ENCODE results near the gene PRAMEF7.
"Not testable (repeated sequence)": the region's sequence is repeated elsewhere in the genome, so short reads cannot be mapped to it uniquely, and the experiment has no call there.

The PRAMEF7 gene

GRCh38 chr1:12916310-12916709 is at the start of gene PRAMEF7:
Gene PRAMEF7 (plus strand): TSS chr1:12916610. CDS start chr1:12917693, 1,083 bp downstream.
- DNase-seq = not testable (repeated sequence)

DNA sequence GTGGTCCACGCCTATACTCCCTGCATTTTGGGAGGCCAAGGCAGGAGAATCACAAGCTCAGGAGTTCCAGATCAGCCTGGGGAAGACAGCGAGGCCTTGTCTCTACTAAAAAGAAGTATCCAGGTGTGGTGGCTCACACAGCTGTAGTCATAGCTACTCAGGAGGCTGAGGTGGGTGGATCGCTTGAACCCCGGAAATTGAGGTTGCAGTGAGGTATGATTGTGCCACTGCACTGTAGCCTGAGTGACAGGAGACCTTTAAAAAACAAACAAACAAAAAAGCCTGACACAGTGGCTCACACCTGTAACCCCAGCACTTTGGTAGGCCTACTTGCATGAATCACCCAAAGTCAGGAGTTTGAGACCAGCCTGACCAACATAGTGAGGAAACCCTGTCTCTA is 38.0 kb upstream of the PRAMEF7 start:
- DNase-seq = not testable (repeated sequence)

DNA sequence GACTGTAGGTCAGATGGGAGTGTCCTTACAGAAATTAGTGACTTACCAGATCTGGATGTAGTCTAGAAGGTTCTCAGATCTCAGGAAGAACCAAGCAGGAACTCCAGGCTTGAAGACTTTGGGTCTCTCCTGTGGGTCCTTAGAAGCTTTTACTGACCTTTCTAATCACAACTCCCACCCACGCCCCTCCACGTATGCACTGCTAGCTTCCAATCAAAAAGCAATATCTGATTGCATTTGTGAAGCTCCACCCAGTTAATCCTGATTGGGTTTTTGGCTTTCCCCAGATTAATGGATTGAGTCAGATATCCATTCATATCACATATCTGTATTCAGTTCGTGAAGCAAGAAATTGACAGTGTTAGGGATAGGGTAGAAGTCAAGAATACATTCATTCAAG is 30.3 kb upstream of the PRAMEF7 start, which contains the start of gene PRAMEF4:
TSS of gene PRAMEF4 (minus strand) at position 101 of the 400 bp plus-strand sequence. CDS start 2,807 bp downstream, outside the sequence.
- DNase-seq = not testable (repeated sequence)

DNA sequence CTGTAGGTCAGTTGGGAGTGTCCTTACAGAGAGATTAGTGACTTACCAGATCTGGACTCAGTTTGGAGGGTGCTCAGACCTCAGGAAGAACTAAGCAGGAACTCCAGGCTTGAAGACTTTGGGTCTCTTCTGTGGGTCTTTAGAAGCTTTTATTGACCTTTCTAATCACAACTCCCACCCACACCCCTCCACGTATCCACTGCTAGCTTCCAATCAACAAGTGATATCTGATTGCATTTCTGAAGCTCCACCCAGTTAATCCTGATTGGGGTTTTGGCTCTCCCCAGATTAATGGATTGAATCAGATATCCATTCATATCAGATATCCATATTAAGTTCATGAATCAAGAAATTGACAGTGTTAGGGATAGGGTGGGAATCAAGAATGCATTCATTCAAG is 18.2 kb upstream of the PRAMEF7 start, which contains the start of gene PRAMEF10:
TSS of gene PRAMEF10 (minus strand) at position 101 of the 400 bp plus-strand sequence. CDS start 2,423 bp downstream, outside the sequence.
- not testable (repeated sequence) for DNase-seq

DNA sequence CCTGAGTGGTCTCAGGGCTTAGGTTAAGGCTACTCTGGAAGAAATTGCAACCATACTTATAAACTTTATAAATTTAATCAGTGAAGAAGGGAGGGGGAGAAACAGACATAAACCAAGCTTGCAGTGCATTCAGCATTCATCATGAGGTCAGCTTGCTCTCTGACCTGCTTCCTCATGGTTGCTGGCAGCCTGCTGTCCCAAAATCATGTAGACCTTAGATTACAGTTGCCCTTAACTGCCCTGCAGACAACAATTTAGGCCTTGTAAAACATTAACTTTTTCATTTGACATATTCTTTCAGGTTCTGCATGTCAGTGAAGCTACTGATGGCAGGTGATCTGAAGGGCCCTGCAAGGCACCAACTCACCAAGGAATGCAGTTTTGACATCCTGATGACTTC is 17.2 kb upstream of the PRAMEF7 start:
- not testable (repeated sequence) for DNase-seq

- not testable (repeated sequence) for DNase-seq
These were observed 12.4 kb upstream of the PRAMEF7 start for GRCh38 chr1:12903793-12904572.

DNA sequence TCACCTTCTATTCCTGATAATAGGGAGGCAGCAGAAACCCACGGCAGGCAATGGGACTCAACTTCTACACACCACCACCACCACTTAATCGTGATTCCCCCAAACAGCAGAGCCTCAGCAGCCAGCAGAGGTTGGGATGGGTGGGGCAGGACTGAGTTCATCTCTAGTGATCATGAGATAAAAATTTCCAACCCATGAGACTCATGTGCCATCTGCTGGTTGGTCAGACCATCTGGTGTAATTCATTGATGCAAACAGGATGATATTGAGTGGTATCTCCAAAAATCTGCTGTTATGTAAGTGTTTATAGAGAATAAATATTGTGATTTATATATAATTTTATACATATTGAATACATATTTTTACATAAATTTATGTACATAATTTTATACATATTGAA is 5.3 kb downstream of the PRAMEF7 start:
- not testable (repeated sequence) for DNase-seq

DNA sequence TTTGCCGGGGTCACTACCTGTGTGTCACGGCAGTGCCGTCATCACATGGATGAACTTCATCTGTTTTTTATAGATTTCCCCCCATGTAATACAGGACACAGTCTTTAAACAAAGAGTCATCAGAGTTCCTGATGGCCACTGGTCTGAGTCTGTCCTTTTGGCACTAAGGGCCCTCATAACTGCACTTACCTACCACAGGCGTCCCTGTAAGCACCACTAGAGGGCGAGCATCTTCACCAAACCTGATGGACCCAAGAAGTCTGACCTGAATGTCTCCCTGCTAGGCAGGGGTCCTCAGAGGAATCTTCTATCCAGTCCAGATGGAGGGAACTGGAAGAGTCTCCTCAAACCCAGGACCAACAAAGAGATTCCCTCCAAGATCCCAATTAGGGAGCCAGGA is 8.0 kb downstream of the PRAMEF7 start:
- not testable (repeated sequence) for DNase-seq

DNA sequence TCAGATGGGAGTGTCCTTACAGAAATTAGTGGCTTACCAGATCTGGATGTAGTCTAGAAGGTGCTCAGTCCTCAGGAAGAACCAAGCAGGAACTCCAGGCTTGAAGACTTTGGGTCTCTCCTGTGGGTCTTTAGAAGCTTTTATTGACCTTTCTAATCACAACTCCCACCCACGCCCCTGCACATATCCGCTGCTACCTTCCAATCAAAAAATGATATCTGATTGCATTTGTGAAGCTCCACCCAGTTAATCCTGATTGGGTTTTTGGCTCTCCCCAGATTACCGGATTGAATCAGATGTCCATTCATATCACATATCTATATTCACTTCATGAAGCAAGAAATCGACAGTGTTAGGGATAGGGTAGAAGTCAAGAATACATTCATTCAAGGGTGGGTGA is 31.1 kb downstream of the PRAMEF7 start, which contains the start of gene PRAMEF6:
TSS of gene PRAMEF6 (minus strand) at position 101 of the 400 bp plus-strand sequence. CDS start 5,062 bp downstream, outside the sequence.
- not testable (repeated sequence) for DNase-seq

Measured in CD4-positive, alpha-beta T cell treated with Interleukin-1 beta for 1 hour (primary cell).